Bronchial epithelial cell (primary cell): Measurements from ENCODE around the gene CREB5. TPM values are rescaled to one million over a fixed set of nuclear protein-coding genes. Genes with fewer than 3 reads are reported as not detected.
"Not testable (repeated sequence)": the region's sequence is repeated elsewhere in the genome, so short reads cannot be mapped to it uniquely, and the experiment has no call there.

Source experiments
- DNase-seq: peaks from one replicate; pipeline ENCODE4 v3.0.0-alpha.2; 2010; ENCODE audit warnings: low read depth
- FAIRE-seq: peaks from 2 replicates; lab custom pipeline; 2011; peaks lifted over from hg19 to GRCh38; lab: Jason Lieb, UNC
- H3K27me3 ChIP-seq: 2 replicates; pipeline ENCODE4 v1.5.1; 2011; ENCODE audit warnings: low read length; ENCODE audit not compliant: control insufficient read depth, insufficient read depth
- H3K36me3 ChIP-seq: 2 replicates; pipeline ENCODE4 v1.5.1; 2011; ENCODE audit warnings: low read length; ENCODE audit not compliant: control insufficient read depth, insufficient read depth
- H3K4me3 ChIP-seq: 2 replicates; pipeline ENCODE4 v1.5.1; 2011; ENCODE audit warnings: mild to moderate bottlenecking, low read depth, low read length, control low read depth
- CTCF ChIP-seq: IDR thresholded peaks from 2 replicates; pipeline ENCODE4 v1.5.1; 2011; ENCODE audit warnings: mild to moderate bottlenecking, moderate library complexity, low read length, control low read depth, inconsistent platforms; ENCODE audit not compliant: insufficient read depth, severe bottlenecking
- total RNA-seq: library from RNA; depleted of rRNA; stranded (reverse); fragments of >200 nt; gene quantifications from 2 replicates; pipeline ENCODE4 v1.2.1, GENCODE V29; 2014

The CREB5 gene
- total RNA-seq, 1 donor from 2014 or later, result 2.1 TPM

- FAIRE-seq (no peak), DNase-seq (no peak)
- Histone ChIP-seq H3K36me3 (no peaks in the 10 kb centered on the region), H3K4me3 (no peak overlapping the region), H3K27me3 (peaks cover 9% of the 10 kb centered on the region)
- no peak for TF ChIP-seq CTCF
These were observed 133.7 kb downstream of the CREB5 start for GRCh38 chr7:28546067-28546466.

GRCh38 chr7:28547115-28547514 is 134.8 kb downstream of the CREB5 start:
- TF ChIP-seq CTCF, result no peak
- FAIRE-seq, result no peak

GRCh38 chr7:28548416-28548815 is 136.1 kb downstream of the CREB5 start:
- H3K36me3 ChIP-seq, result no peaks in the 10 kb centered on the region
- no peak for TF ChIP-seq CTCF
- H3K27me3 ChIP-seq, result peaks cover 7% of the 10 kb centered on the region
- H3K4me3 ChIP-seq, result no peak overlapping the region
- DNase-seq, result no peak
- FAIRE-seq, result no peak

More at GRCh38 chr7:28547115-28547514, 134.8 kb downstream of the CREB5 start:
- no peak overlapping the region for H3K4me3 ChIP-seq
- no peak for DNase-seq
- H3K27me3 ChIP-seq, result peaks cover 8% of the 10 kb centered on the region
- no peaks in the 10 kb centered on the region for H3K36me3 ChIP-seq

GRCh38 chr7:28549998-28550397 is 137.7 kb downstream of the CREB5 start:
- Histone ChIP-seq H3K4me3 (no peak overlapping the region), H3K36me3 (no peaks in the 10 kb centered on the region), H3K27me3 (peaks cover 4% of the 10 kb centered on the region)
- FAIRE-seq (no peak), DNase-seq (no peak)
- TF ChIP-seq CTCF, result no peak

GRCh38 chr7:28550580-28551186 is 138.4 kb downstream of the CREB5 start:
- H3K4me3 ChIP-seq, result no peak overlapping the region
- H3K27me3 ChIP-seq, result peaks cover 4% of the 10 kb centered on the region
- no peaks in the 10 kb centered on the region for H3K36me3 ChIP-seq
- no peak for TF ChIP-seq CTCF
- FAIRE-seq, result no peak
- no peak for DNase-seq

GRCh38 chr7:28551331-28551730 is 139.0 kb downstream of the CREB5 start:
- no peaks in the 10 kb centered on the region for H3K36me3 ChIP-seq
- no peak overlapping the region for H3K4me3 ChIP-seq
- peaks cover 4% of the 10 kb centered on the region for H3K27me3 ChIP-seq
- FAIRE-seq, result no peak
- DNase-seq, result no peak
- TF ChIP-seq CTCF, result no peak

GRCh38 chr7:28551766-28552165 is 139.4 kb downstream of the CREB5 start:
- not testable (repeated sequence) for DNase-seq, FAIRE-seq, H3K36me3 ChIP-seq, H3K4me3 ChIP-seq, H3K27me3 ChIP-seq
